Smooth muscle cell (in vitro differentiated cells): ENCODE results near the gene SLC35E2B. TPM values are rescaled to one million over a fixed set of nuclear protein-coding genes. Genes with fewer than 3 reads are reported as not detected.
"Not testable (repeated sequence)": the region's sequence is repeated elsewhere in the genome, so short reads cannot be mapped to it uniquely, and the experiment has no call there.

Experiments
- DNase-seq: peaks from one replicate; lab custom pipeline; 2025; ENCODE audit not compliant: unreplicated experiment; lab: John Stamatoyannopoulos, UW
- H2AFZ ChIP-seq: fragments of 200-600 bp; sonication (generic); 2 replicates; pipeline ENCODE4 v1.6.0; 2016; ENCODE audit warnings: antibody characterized with exemption, low read depth, mild to moderate bottlenecking
- H3F3A ChIP-seq: fragments of 200-600 bp; sonication (generic); 2 replicates; pipeline ENCODE4 v1.6.0; 2017; ENCODE audit warnings: antibody characterized with exemption, low read depth
- H3K27ac ChIP-seq: fragments of 200-600 bp; sonication (generic); 2 replicates; pipeline ENCODE4 v1.5.1; 2016; ENCODE audit warnings: low read depth, mild to moderate bottlenecking
- H3K27me3 ChIP-seq: fragments of 200-600 bp; sonication (generic); 2 replicates; pipeline ENCODE4 v1.6.1; 2016; ENCODE audit warnings: low read depth, mild to moderate bottlenecking
- H3K36me3 ChIP-seq: fragments of 200-600 bp; sonication (generic); 2 replicates; pipeline ENCODE4 v1.5.1; 2016; ENCODE audit warnings: low read depth
- H3K4me1 ChIP-seq: fragments of 200-600 bp; sonication (generic); 2 replicates; pipeline ENCODE4 v1.5.1; 2016; ENCODE audit warnings: low read depth
- H3K4me2 ChIP-seq: fragments of 200-600 bp; sonication (generic); 2 replicates; pipeline ENCODE4 v1.6.0; 2016; ENCODE audit warnings: mild to moderate bottlenecking
- H3K4me3 ChIP-seq: fragments of 200-600 bp; sonication (generic); 2 replicates; pipeline ENCODE4 v1.5.1; 2016; ENCODE audit warnings: mild to moderate bottlenecking
- H3K79me2 ChIP-seq: fragments of 200-600 bp; sonication (generic); 2 replicates; pipeline ENCODE4 v1.6.0; 2016; ENCODE audit warnings: low read depth, mild to moderate bottlenecking
- H3K9ac ChIP-seq: fragments of 200-600 bp; sonication (generic); 2 replicates; pipeline ENCODE4 v1.6.0; 2016; ENCODE audit warnings: low read depth
- H3K9me3 ChIP-seq: fragments of 200-600 bp; sonication (generic); replicated peaks from 2 replicates; pipeline ENCODE4 v1.5.1; 2016; ENCODE audit warnings: low read depth
- H4K20me1 ChIP-seq: fragments of 200-600 bp; sonication (generic); 2 replicates; pipeline ENCODE4 v1.6.0; 2016; ENCODE audit warnings: low read depth
- CTCF ChIP-seq: fragments of 200-600 bp; sonication (generic); IDR thresholded peaks from 2 replicates; pipeline ENCODE4 v1.5.1; 2017; ENCODE audit warnings: borderline replicate concordance, mild to moderate bottlenecking, antibody characterized with exemption; ENCODE audit not compliant: insufficient read depth, poor library complexity, severe bottlenecking
- WGBS: methylation state at CpG from one replicate; pipeline ENCODE4 v1.1.7; 2016; ENCODE audit warnings: low lambda C conversion rate; 5-methylcytosine and 5-hydroxymethylcytosine counted together
- polyA plus RNA-seq: library from polyadenylated mRNA; unstranded; fragments of >200 nt; fragmentation: Nextera tagmentation; extraction: Ambion mirVana; gene quantifications from 2 replicates; pipeline ENCODE4 v1.2.1, GENCODE V29; 2016
- total RNA-seq: library from RNA; depleted of rRNA; stranded (reverse); fragments of >200 nt; gene quantifications from 2 replicates; pipeline ENCODE4 v1.2.3, GENCODE V29; 2014

The SLC35E2B gene
- total and polyA plus RNA-seq, 2 experiments from 2014 or later = 19.7 to 24.2 TPM

GRCh38 chr1:1664941-1665814, 27.4 kb downstream of the SLC35E2B start:
- DNase-seq = no peak
- Histone ChIP-seq H3K36me3 (no peaks in the 10 kb centered on the region), H2AFZ (no peak overlapping the region), H3K9ac (no peak overlapping the region), H4K20me1 (no peaks in the 10 kb centered on the region), H3K4me2 (no peak overlapping the region), H3K9me3 (no peaks in the 10 kb centered on the region), H3K27ac (no peak overlapping the region), H3K79me2 (no peaks in the 10 kb centered on the region), H3F3A (peaks cover 5% of the 10 kb centered on the region), H3K4me3 (no peak overlapping the region), H3K4me1 (no peaks in the 10 kb centered on the region), H3K27me3 (no peaks in the 10 kb centered on the region)
- no peak for TF ChIP-seq CTCF
- 96% methylated on average over 27 of the region's 27 CpGs for WGBS

GRCh38 chr1:1664318-1664717, 28.3 kb downstream of the SLC35E2B start:
- not testable (repeated sequence) for H3K79me2 ChIP-seq, H3K36me3 ChIP-seq, H3K27ac ChIP-seq, H2AFZ ChIP-seq, H3K4me2 ChIP-seq, H3K4me1 ChIP-seq, DNase-seq, H3K9ac ChIP-seq, H3K4me3 ChIP-seq, H3F3A ChIP-seq, H3K9me3 ChIP-seq, H4K20me1 ChIP-seq, H3K27me3 ChIP-seq
- 83% methylated on average over 4 of the region's 11 CpGs for WGBS

DNA sequence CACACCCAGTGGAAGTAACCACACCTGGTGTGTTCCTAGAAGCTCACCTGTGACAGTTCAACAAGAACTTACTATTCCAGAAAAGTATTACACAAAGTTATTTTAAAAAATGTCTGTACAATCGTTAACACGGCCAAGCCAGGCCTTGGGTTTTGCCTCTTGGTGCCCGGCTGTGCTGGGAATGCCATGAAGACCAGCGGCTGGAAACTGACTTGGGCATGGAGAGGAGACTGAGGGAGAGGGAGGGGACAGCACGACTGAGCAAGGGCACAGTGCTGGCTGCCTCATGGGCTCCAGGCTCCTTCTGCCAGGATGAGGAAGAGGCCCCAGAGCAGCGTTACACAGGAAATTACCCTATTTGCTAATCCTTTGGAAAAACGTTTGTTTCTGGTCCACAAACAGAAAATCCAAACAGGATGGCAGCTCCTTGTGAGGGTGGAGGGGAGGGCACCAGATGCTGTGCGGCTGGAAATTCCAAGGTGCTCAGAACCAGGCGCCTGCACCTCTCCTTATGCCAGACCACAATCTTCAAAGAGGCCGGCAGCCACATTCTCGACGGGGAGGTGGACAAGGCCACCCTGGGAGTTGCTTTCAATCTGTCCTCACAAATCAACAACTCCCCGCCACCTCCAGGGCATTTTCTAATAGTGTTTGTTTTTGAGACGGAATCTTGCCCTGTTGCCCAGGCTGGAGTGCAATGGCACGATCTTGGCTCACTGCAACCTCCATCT, 29.6 kb downstream of the SLC35E2B start:
- WGBS = 74% methylated on average over 15 of the region's 15 CpGs
- Histone ChIP-seq H3K27ac (peak overlapping the region; percentile 75), H3K4me2 (peak overlapping the region; percentile 60)
- H3K9me3 ChIP-seq, H3K79me2 ChIP-seq, H3K4me3 ChIP-seq, H3K36me3 ChIP-seq, H3K9ac ChIP-seq, H3K4me1 ChIP-seq, H3K27me3 ChIP-seq, H3F3A ChIP-seq, H4K20me1 ChIP-seq, DNase-seq, H2AFZ ChIP-seq: not testable (repeated sequence)

DNA sequence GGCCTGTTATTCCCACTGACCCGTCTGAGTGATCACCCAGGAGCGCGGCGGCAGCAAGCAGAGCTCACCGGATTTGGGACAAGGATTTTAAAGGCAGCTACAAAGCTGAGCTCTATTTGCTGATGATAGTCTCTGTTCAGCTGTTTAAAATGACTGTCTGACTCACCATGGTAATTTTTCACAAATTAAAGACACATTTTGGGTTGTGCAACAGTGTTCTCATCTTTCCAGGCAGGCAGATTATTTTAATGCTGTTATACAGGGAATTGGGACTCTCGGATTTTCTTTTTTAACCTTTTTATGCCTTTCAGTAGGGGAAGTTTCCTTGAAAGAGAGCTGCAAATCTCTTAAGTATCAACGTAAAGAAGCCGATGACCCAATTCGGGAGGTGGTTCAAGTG, 30.2 kb downstream of the SLC35E2B start:
- H3K36me3 ChIP-seq, H3K9me3 ChIP-seq, H3K79me2 ChIP-seq, H4K20me1 ChIP-seq, H3K9ac ChIP-seq, H3K27me3 ChIP-seq, DNase-seq, H3F3A ChIP-seq, H3K4me3 ChIP-seq, H2AFZ ChIP-seq, H3K4me1 ChIP-seq: not testable (repeated sequence)
- 61% methylated on average over 9 of the region's 9 CpGs for WGBS
- Histone ChIP-seq H3K27ac (peak overlapping the region; percentile 75), H3K4me2 (peak overlapping the region; percentile 60)
